Kidney (tissue), 14 donors: ENCODE data around the gene TACR2. TPM values are rescaled to one million over a fixed set of nuclear protein-coding genes. Genes with fewer than 3 reads are reported as not detected.
A peak's percentile ranks its signal among the peaks of the same experiment; 100 is the strongest.

Experiments
- DNase-seq, 5 donors: peaks; one replicate each; pipeline ENCODE4 v3.0.0-alpha.2; 2013 to 2020
- FAIRE-seq: peaks from 2 replicates; lab custom pipeline; 2012; peaks lifted over from hg19 to GRCh38; lab: Jason Lieb, UNC
- H3K27ac ChIP-seq, 2 donors: one replicate each; pipeline ENCODE4 v1.7.0; 2013; ENCODE audit warnings: low read depth in 2 of 2, low read length in 2 of 2, inconsistent platforms in 1 of 2
- H3K27me3 ChIP-seq: one replicate; pipeline ENCODE4 v1.7.1; 2013; ENCODE audit warnings: low read length, inconsistent platforms; ENCODE audit not compliant: control insufficient read depth, insufficient read depth
- H3K36me3 ChIP-seq, 3 donors: one replicate each; pipeline versions ENCODE4 v1.7.0 to v1.7.1; 2013; ENCODE audit warnings: low read length in 3 of 3, control low read depth in 1 of 3, inconsistent platforms in 1 of 3; ENCODE audit not compliant: insufficient read depth in 3 of 3, control insufficient read depth in 2 of 3
- H3K4me1 ChIP-seq, 3 donors: one replicate each; pipeline versions ENCODE4 v1.7.0 to v1.7.1; 2013; ENCODE audit warnings: low read length in 3 of 3, inconsistent platforms in 1 of 3, low read depth in 1 of 3; ENCODE audit not compliant: control insufficient read depth in 2 of 3, insufficient read depth in 2 of 3
- H3K4me3 ChIP-seq, 3 donors: one replicate each; pipeline versions ENCODE4 v1.7.0 to v1.8.1; 2013; ENCODE audit warnings: low read length in 3 of 3, control low read depth in 1 of 3, inconsistent platforms in 1 of 3
- H3K9ac ChIP-seq, 3 donors: one replicate each; pipeline versions ENCODE4 v1.7.0 to v1.7.1; 2013; ENCODE audit warnings: low read length in 3 of 3, control low read depth in 1 of 3, inconsistent platforms in 1 of 3
- H3K9me3 ChIP-seq, 3 donors: one replicate each; pipeline versions ENCODE4 v1.7.0 to v1.7.1; 2013; ENCODE audit warnings: low read length in 3 of 3, control low read depth in 1 of 3, inconsistent platforms in 1 of 3; ENCODE audit not compliant: control insufficient read depth in 2 of 3, insufficient read depth in 1 of 3
- intact Hi-C: fragments of 100-400 bp; cut with DNase I; formaldehyde crosslinking; loops from one replicate; pipeline ENCODE4 v1.11.1; 2022
- polyA plus RNA-seq: library from polyadenylated mRNA; stranded (reverse); fragments of 350-450 nt; fragmentation: Illumina TruSeq; extraction: RNeasy Lipid Tissue Mini Kit (QIAGEN cat#74804); gene quantifications from one replicate; pipeline ENCODE4 v1.2.3, GENCODE V29; 2014; ENCODE audit warnings: low read depth, low replicate concordance; ENCODE audit not compliant: insufficient read depth
- total RNA-seq: library from RNA; stranded (reverse); fragmentation: NEBNext Ultra II Directional; extraction: Animal tissue kit (Norgen Biotek cat#: 25700); gene quantifications from one replicate; pipeline ENCODE4 v1.2.1, GENCODE V29; 2021
- TF ChIP-seq, protein P1 (sequence below): IDR thresholded peaks from 3 replicates; pipeline ENCODE4 v1.5.1; 2012; ENCODE audit warnings: mild to moderate bottlenecking, moderate library complexity, borderline replicate concordance; ENCODE audit not compliant: insufficient read depth; ENCODE audit errors: extremely low read depth
- donor health status: control.
- donor health status: control.
- donor health status: control.
- donor health status: control.
- donor health status: control.
- donor health status: DM: yes; HTN: yes; CAD: no.
- donor health status: Normal renal cell carcinoma (clear cell type).

TACR2 gene
- total and polyA plus RNA-seq, 2 donors from 2014 or later, result 0.37 to 0.38 TPM

GRCh38 chr10:69434926-69435325 lies 18.2 kb upstream of the TACR2 start:
- intact Hi-C loops, result no loop called here
- H3K4me3 ChIP-seq, result no peak overlapping the region
- FAIRE-seq, result no peak
- no peak for DNase-seq
- no peaks in the 10 kb centered on the region for H3K27me3 ChIP-seq
- H3K4me1 ChIP-seq, result peaks cover 0 to 11% (median 10%) of the 10 kb centered on the region in 3 donors
- H3K9ac ChIP-seq, result no peak overlapping the region
- no peaks in the 10 kb centered on the region for H3K9me3 ChIP-seq
- TF ChIP-seq, protein P1, sequence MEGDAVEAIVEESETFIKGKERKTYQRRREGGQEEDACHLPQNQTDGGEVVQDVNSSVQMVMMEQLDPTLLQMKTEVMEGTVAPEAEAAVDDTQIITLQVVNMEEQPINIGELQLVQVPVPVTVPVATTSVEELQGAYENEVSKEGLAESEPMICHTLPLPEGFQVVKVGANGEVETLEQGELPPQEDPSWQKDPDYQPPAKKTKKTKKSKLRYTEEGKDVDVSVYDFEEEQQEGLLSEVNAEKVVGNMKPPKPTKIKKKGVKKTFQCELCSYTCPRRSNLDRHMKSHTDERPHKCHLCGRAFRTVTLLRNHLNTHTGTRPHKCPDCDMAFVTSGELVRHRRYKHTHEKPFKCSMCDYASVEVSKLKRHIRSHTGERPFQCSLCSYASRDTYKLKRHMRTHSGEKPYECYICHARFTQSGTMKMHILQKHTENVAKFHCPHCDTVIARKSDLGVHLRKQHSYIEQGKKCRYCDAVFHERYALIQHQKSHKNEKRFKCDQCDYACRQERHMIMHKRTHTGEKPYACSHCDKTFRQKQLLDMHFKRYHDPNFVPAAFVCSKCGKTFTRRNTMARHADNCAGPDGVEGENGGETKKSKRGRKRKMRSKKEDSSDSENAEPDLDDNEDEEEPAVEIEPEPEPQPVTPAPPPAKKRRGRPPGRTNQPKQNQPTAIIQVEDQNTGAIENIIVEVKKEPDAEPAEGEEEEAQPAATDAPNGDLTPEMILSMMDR, result no peak
- H3K36me3 ChIP-seq, result no peaks in the 10 kb centered on the region
- no peak overlapping the region for H3K27ac ChIP-seq

DNA sequence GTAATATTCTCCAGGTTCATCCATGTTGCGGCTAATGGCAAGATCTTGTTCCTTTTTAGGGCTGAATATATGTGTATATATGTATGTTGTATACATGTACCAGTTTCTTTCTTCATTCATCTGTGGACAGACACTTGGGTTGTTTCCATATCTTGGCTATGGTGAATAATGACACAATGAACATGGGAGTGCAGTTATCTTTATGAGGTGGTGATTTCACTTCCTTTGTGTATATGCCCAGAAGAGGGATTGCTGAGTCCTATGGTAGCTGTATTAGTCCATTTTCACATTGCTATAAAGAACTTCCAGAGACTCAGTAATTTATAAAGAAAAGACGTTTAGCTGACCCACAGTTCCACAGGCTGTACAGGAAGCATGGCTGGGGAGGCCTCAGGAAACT lies 17.5 kb upstream of the TACR2 start:
- H3K4me1 ChIP-seq, result peaks cover 0 to 10% (median 9%) of the 10 kb centered on the region in 3 donors
- H3K9ac ChIP-seq, result no peak overlapping the region
- intact Hi-C loops, result no loop called here
- H3K36me3 ChIP-seq, result no peaks in the 10 kb centered on the region
- no peaks in the 10 kb centered on the region for H3K27me3 ChIP-seq
- H3K9me3 ChIP-seq, result no peaks in the 10 kb centered on the region
- DNase-seq (no peak), FAIRE-seq (no peak)
- TF ChIP-seq, protein P1, result no peak
- H3K27ac ChIP-seq, result no peak overlapping the region
- no peak overlapping the region for H3K4me3 ChIP-seq

DNA sequence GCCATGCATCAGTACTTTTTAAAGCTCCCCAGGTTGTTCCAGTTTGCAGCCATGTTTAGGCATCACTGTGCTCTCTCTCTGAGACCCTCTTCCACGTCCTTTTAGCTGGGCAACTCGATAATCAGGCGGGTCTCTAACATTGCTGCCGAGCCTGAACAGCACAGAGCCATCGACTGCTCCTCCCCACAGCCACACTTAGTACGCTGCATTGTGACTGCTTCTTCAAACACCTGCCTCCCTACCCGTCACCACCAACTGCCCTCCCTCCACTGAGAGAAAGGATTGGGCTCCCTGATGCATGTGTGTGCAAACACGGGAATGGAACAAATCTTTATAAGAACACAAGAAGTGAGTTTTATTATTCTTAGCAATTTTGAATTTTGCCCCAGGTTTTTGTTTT lies 11.4 kb upstream of the TACR2 start:
- intact Hi-C loops, result loop anchor here (5.0 kb wide), 1 partner anchor 79 kb away; no protein-coding TSS in a partner anchor
- DNase-seq, result no peak
- Histone ChIP-seq H3K4me1 (peaks cover 0 to 6% (median 0%) of the 10 kb centered on the region in 3 donors), H3K4me3 (no peak overlapping the region), H3K9me3 (no peaks in the 10 kb centered on the region), H3K36me3 (no peaks in the 10 kb centered on the region), H3K9ac (no peak overlapping the region), H3K27me3 (no peaks in the 10 kb centered on the region), H3K27ac (no peak overlapping the region)
- FAIRE-seq, result no peak
- TF ChIP-seq, protein P1, result no peak

DNA sequence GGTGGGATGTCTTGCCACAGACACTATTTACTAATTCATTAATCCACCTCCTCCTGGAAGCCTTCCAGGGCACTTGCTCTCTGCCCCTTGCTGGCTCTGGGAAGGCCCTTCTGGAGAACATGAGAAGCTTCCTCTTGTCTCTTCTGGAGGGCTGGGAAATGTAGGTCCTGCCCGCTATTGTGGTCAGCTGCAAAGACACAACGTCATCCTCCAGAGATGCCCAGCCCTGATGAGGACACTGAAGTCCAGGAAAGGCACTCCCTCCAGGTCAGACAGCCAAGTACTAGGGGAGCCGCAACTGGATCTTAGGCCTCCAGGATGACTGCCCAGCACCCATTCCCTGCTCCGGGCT lies 9.6 kb upstream of the TACR2 start:
- Histone ChIP-seq H3K36me3 (no peaks in the 10 kb centered on the region), H3K4me3 (no peak overlapping the region), H3K27me3 (no peaks in the 10 kb centered on the region), H3K9ac (no peak overlapping the region), H3K4me1 (peaks cover 0 to 6% (median 0%) of the 10 kb centered on the region in 3 donors), H3K9me3 (no peaks in the 10 kb centered on the region), H3K27ac (peak overlapping the region; percentile 18 to 63)
- FAIRE-seq (no peak), DNase-seq (no peak)
- TF ChIP-seq, protein P1, result no peak
- intact Hi-C loops, result loop anchor here (5.0 kb wide), 1 partner anchor 81 kb away; no protein-coding TSS in a partner anchor
